H7 (cell line): Measurements from ENCODE around the gene MAP7D2. TPM values are rescaled to one million over a fixed set of nuclear protein-coding genes. Genes with fewer than 3 reads are reported as not detected.

Source experiments
- total RNA-seq: library from RNA; depleted of rRNA; stranded (reverse); fragments of >200 nt; shearing (Covaris generic); gene quantifications from 2 replicates; pipeline ENCODE4 v1.2.3, GENCODE V29; 2014; rRNA removed

The MAP7D2 gene
- total RNA-seq, 1 experiment from 2014 or later, result 0.45 TPM

Other genes starting within 250 kb of the MAP7D2 start
- gene SH3KBP1, start 229.3 kb downstream of the MAP7D2 start, total RNA-seq, result 6.5 and 12.5 TPM in 2 replicates
- gene BCLAF3, start 125.8 kb downstream of the MAP7D2 start, total RNA-seq, result 0.94 and 2.9 TPM in 2 replicates
- gene EIF1AX, start 24.9 kb upstream of the MAP7D2 start, total RNA-seq, result 52.4 and 58.7 TPM in 2 replicates
- gene RPS6KA3, start 150.0 kb upstream of the MAP7D2 start, total RNA-seq, result 8.3 and 12.7 TPM in 2 replicates